Spleen (tissue), 11 donors: Measurements from ENCODE around the gene KDM5B. TPM values are rescaled to one million over a fixed set of nuclear protein-coding genes. Genes with fewer than 3 reads are reported as not detected.

Source experiments
- DNase-seq: peaks from one replicate; pipeline ENCODE4 v3.0.0-alpha.2; 2020
- H3K27ac ChIP-seq, 8 donors: fragments of 200-600 bp; sonication (generic) in 7 of 8; 1 replicate in 4 of 8; 2 replicates in 4 of 8; pipeline versions ENCODE4 v1.5.0 to v1.8.0; 2016 to 2021; ENCODE audit warnings: inconsistent platforms in 4 of 8, mild to moderate bottlenecking in 4 of 8, moderate library complexity in 1 of 8
- H3K27me3 ChIP-seq, 7 donors: fragments of 200-600 bp; sonication (generic) in 6 of 7; replicated peaks in 1 of 7; 1 replicate in 4 of 7; 2 replicates in 3 of 7; pipeline versions ENCODE4 v1.5.0 to v1.8.0; 2016 to 2021; ENCODE audit warnings: inconsistent platforms in 3 of 7, mild to moderate bottlenecking in 1 of 7
- H3K36me3 ChIP-seq, 6 donors: fragments of 200-600 bp; sonication (generic) in 5 of 6; 1 replicate in 4 of 6; 2 replicates in 2 of 6; pipeline versions ENCODE4 v1.5.0 to v1.8.0; 2016 to 2021; ENCODE audit warnings: inconsistent platforms in 2 of 6
- H3K4me1 ChIP-seq, 6 donors: fragments of 200-600 bp; sonication (generic) in 5 of 6; 1 replicate in 3 of 6; 2 replicates in 3 of 6; pipeline versions ENCODE4 v1.5.0 to v1.8.0; 2016 to 2021; ENCODE audit warnings: inconsistent platforms in 3 of 6
- H3K4me3 ChIP-seq, 8 donors: fragments of 200-600 bp; sonication (generic) in 7 of 8; 1 replicate in 4 of 8; 2 replicates in 4 of 8; pipeline versions ENCODE4 v1.5.0 to v1.8.0; 2016 to 2021; ENCODE audit warnings: inconsistent platforms in 4 of 8, mild to moderate bottlenecking in 4 of 8, moderate library complexity in 2 of 8
- H3K9me3 ChIP-seq, 8 donors: fragments of 200-600 bp; sonication (generic) in 7 of 8; 1 replicate in 4 of 8; 2 replicates in 4 of 8; pipeline versions ENCODE4 v1.5.0 to v1.8.0; 2016 to 2021; ENCODE audit warnings: inconsistent platforms in 4 of 8
- POLR2A ChIP-seq, 3 donors: fragments of 450-650 bp; IDR thresholded peaks; one replicate each; pipeline ENCODE4 v1.5.1; 2017; ENCODE audit warnings: antibody characterized with exemption in 3 of 3, mild to moderate bottlenecking in 1 of 3
- POLR2AphosphoS5 ChIP-seq, 3 donors: sonication (generic); formaldehyde crosslinking; IDR thresholded peaks; one replicate each; pipeline ENCODE4 v1.5.1; 2017; ENCODE audit warnings: antibody characterized with exemption in 3 of 3
- WGBS, 5 donors: extraction: QIAGEN DNeasy Blood & Tissue Kit in 3 of 5; methylation state at CpG; one replicate each; pipeline versions ENCODE4 v1.1.5 to v1.1.7; 2013 to 2018; 5-methylcytosine and 5-hydroxymethylcytosine counted together
- intact Hi-C: fragments of 100-400 bp; cut with DNase I; formaldehyde crosslinking; loops from one replicate; pipeline ENCODE4 v1.15.0; 2023; ENCODE audit warnings: low total_unique reads
- polyA plus RNA-seq, 3 donors: library from polyadenylated mRNA; stranded (reverse); fragments of 200-250 nt; gene quantifications; one replicate each; pipeline ENCODE4 v1.2.1, GENCODE V29; 2013
- total RNA-seq, 7 donors: library from RNA; depleted of rRNA in 3 of 7; stranded (reverse); fragments of >200 nt in 3 of 7; fragmentation: NEBNext Ultra II Directional in 4 of 7; extraction: Animal tissue kit (Norgen Biotek cat#: 25700) in 4 of 7; gene quantifications; one replicate each; pipeline versions ENCODE4 v1.1.0 to v1.2.1, GENCODE V29; 2016 to 2021
- TF ChIP-seq, protein P1 (sequence below), 11 experiments: fragments of 200-600 bp in 7 of 11; fragments of 450-650 bp in 4 of 11; sonication (generic) in 4 of 11; IDR thresholded peaks in 8 of 11; conservative IDR thresholded peaks in 3 of 11; 1 replicate in 7 of 11; 2 replicates in 4 of 11; pipeline versions ENCODE4 v1.4.0 to v1.8.0; 2016 to 2021; ENCODE audit warnings: antibody characterized with exemption in 11 of 11, inconsistent platforms in 4 of 11, mild to moderate bottlenecking in 1 of 11
- donor health status: healthy with polysubstance abuse.
- donor health status: DM: no; HTN: no; CAD: no; lungs with moderate emphysema.
- donor health status: DM: no; HTN: no; CAD: no.
- donor health status: Bipolar disorder and iron deficiency.
- donor health status: healthy.
- donor health status: DM: no; HTN: no; CAD: no.
- donor health status: DM: yes; HTN: yes; CAD: no.

The KDM5B gene
- total and polyA plus RNA-seq, 10 donors, result 7.7 to 71.9 (median 52.3) TPM

DNA sequence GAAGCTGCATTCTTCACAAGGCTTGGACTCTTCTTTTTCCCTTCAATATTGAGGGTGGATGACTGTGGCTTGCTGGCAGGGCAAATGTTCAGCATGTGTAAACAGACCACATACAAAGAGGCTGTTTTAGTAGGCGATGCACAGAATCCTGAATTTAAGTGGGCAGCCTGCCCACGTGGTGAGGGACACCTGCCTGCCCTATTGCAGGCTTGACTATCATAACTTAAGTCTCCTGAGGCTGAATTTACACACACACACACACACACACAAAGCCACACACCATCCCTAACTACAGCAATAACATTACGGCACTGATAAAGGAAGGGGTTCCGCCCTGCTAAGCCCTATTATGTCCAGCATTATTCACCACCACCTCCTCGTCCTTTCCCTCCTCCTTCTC lies 113.9 kb downstream of the KDM5B start:
- WGBS, 5 donors, result 56 to 72% (median 64%) methylated on average over 5 of the region's 5 CpGs
- no peaks in the 10 kb centered on the region for H3K4me1 ChIP-seq
- H3K27ac ChIP-seq, result no peak overlapping the region
- H3K4me3 ChIP-seq, result no peak overlapping the region
- intact Hi-C loops, result no loop called here
- H3K36me3 ChIP-seq, result no peaks in the 10 kb centered on the region
- DNase-seq, result no peak
- TF ChIP-seq POLR2AphosphoS5 (IDR thresholded peaks at IDR 0.05), result no peak
- no peak for TF ChIP-seq POLR2A (IDR thresholded peaks at IDR 0.05)
- TF ChIP-seq, protein P1, sequence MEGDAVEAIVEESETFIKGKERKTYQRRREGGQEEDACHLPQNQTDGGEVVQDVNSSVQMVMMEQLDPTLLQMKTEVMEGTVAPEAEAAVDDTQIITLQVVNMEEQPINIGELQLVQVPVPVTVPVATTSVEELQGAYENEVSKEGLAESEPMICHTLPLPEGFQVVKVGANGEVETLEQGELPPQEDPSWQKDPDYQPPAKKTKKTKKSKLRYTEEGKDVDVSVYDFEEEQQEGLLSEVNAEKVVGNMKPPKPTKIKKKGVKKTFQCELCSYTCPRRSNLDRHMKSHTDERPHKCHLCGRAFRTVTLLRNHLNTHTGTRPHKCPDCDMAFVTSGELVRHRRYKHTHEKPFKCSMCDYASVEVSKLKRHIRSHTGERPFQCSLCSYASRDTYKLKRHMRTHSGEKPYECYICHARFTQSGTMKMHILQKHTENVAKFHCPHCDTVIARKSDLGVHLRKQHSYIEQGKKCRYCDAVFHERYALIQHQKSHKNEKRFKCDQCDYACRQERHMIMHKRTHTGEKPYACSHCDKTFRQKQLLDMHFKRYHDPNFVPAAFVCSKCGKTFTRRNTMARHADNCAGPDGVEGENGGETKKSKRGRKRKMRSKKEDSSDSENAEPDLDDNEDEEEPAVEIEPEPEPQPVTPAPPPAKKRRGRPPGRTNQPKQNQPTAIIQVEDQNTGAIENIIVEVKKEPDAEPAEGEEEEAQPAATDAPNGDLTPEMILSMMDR (IDR thresholded peaks at IDR 0.05 in 8 of 11, conservative IDR thresholded peaks at IDR 0.05 in 3 of 11), result no peak
- H3K27me3 ChIP-seq, result peaks cover 0 to 93% (median 14%) of the 10 kb centered on the region in 7 donors
- H3K9me3 ChIP-seq, result no peaks in the 10 kb centered on the region

DNA sequence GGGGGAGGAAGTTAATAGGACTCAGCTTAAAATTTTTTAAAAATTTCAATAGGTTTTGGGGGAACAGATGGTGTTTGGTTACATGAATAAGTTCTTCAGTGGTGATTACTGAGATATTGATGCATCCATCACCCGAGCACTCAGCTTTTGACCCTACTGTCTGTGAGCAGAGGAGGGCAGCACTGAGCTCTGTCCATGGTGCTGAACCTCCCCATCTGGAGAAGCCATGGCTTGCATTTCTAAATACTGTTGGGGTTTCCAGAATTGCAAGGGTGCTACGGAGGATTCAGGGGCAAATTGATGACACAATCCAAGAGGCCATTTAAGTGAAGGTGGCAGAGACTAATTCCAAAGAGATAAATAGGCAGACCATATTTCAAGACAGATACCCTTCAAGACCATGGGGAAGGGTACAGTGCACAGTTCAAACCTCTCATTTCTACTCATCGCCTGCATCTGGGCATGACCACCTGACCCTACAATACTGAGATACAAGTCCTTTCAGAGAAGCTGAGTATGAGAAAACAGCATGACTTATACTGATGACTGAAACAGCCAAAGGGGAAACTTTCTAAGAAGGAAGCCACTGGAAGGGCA lies 115.2 kb downstream of the KDM5B start:
- H3K9me3 ChIP-seq, result no peaks in the 10 kb centered on the region
- intact Hi-C loops, result no loop called here
- no peaks in the 10 kb centered on the region for H3K36me3 ChIP-seq

GRCh38 chr1:202691816-202692215 lies 116.4 kb downstream of the KDM5B start:
- no peaks in the 10 kb centered on the region for H3K36me3 ChIP-seq
- peaks cover 0 to 93% (median 10%) of the 10 kb centered on the region in 7 donors for H3K27me3 ChIP-seq
- no peaks in the 10 kb centered on the region for H3K9me3 ChIP-seq
- no peak overlapping the region for H3K27ac ChIP-seq
- no peak overlapping the region for H3K4me3 ChIP-seq
- WGBS, 5 donors, result 29 to 64% (median 44%) methylated on average over 2 of the region's 2 CpGs
- intact Hi-C loops, result no loop called here
- no peaks in the 10 kb centered on the region for H3K4me1 ChIP-seq
- TF ChIP-seq POLR2AphosphoS5 (IDR thresholded peaks at IDR 0.05), result no peak
- no peak for TF ChIP-seq POLR2A (IDR thresholded peaks at IDR 0.05)
- TF ChIP-seq, protein P1 (IDR thresholded peaks at IDR 0.05 in 8 of 11, conservative IDR thresholded peaks at IDR 0.05 in 3 of 11), result no peak
- peak; percentile 24 for DNase-seq

More for the DNA sequence above, 115.2 kb downstream of the KDM5B start:
- H3K27ac ChIP-seq, result no peak overlapping the region
- TF ChIP-seq, protein P1 (IDR thresholded peaks at IDR 0.05 in 8 of 11, conservative IDR thresholded peaks at IDR 0.05 in 3 of 11), result peak in 6 of 11 experiments; percentile 28 to 57 (median 42)
- TF ChIP-seq POLR2A (IDR thresholded peaks at IDR 0.05), result no peak
- no peak for TF ChIP-seq POLR2AphosphoS5 (IDR thresholded peaks at IDR 0.05)
- DNase-seq, result peak; percentile 74
- peaks cover 0 to 93% (median 10%) of the 10 kb centered on the region in 7 donors for H3K27me3 ChIP-seq
- H3K4me1 ChIP-seq, result no peaks in the 10 kb centered on the region
- H3K4me3 ChIP-seq, result no peak overlapping the region
- 34 to 46% (median 37%) methylated on average over 3 of the region's 3 CpGs for WGBS, 5 donors

DNA sequence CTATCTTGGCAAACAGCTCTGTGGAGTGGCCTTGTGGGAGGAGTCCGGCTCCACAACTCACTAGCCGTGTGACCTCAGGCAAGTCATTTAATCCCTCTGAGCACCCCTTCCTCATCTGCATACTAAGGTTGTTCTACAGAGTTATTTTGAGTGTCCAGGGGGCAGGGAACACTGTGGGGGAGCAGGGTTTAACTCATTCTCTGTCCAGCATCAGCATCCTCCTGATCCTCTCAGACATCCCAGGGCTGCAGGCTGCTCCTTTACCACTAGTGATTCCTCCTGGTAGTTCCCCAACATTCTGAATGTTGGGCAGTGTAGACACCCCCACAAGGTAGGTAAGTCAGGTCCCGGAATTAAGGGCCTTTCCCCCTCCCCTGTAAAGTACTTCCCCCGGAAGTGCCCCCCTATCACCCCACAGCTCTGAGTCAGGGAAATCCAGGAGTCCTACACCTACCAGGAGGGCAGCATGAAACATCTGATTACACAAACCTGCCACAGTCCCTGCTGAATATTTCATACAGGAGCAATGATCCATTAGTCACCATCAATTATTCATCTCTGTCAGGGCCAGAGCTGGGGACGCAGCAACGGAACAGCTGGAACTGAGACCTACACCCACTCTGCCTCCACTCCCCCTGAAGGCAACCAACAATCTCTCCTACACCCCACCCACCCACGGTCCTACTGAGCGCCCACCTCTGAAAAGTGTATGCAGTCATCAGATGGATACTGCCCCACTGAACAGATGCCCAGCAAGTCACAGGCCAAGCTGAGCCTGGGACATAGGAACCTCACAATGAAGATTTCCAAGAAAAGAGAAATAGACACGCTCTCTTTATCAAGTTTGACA lies 118.5 kb downstream of the KDM5B start:
- H3K27me3 ChIP-seq, result peaks cover 0 to 89% (median 3%) of the 10 kb centered on the region in 7 donors
- intact Hi-C loops, result no loop called here
- no peak overlapping the region for H3K4me3 ChIP-seq
- DNase-seq, result peak; percentile 51
- no peaks in the 10 kb centered on the region for H3K36me3 ChIP-seq
- H3K9me3 ChIP-seq, result no peaks in the 10 kb centered on the region
- WGBS, 5 donors, result 65 to 78% (median 75%) methylated on average over 8 to 9 of the region's 9 CpGs
- no peaks in the 10 kb centered on the region for H3K4me1 ChIP-seq
- no peak overlapping the region for H3K27ac ChIP-seq
- TF ChIP-seq POLR2A (IDR thresholded peaks at IDR 0.05) (no peak), POLR2AphosphoS5 (IDR thresholded peaks at IDR 0.05) (no peak)
- TF ChIP-seq, protein P1 (IDR thresholded peaks at IDR 0.05 in 8 of 11, conservative IDR thresholded peaks at IDR 0.05 in 3 of 11), result no peak
